Ectodermal cell (in vitro differentiated cells): Measurements from ENCODE around the gene DBR1.
"Not testable (repeated sequence)": the region's sequence is repeated elsewhere in the genome, so short reads cannot be mapped to it uniquely, and the experiment has no call there.

Experiments used
- H3K27ac ChIP-seq: 2 replicates; pipeline ENCODE4 v1.7.0; 2013; ENCODE audit warnings: mild to moderate bottlenecking, low read depth, low read length; ENCODE audit not compliant: insufficient read depth, poor library complexity, severe bottlenecking
- H3K27me3 ChIP-seq: 2 replicates; pipeline ENCODE4 v1.7.0; 2013; ENCODE audit warnings: mild to moderate bottlenecking, low read length; ENCODE audit not compliant: insufficient read depth, control insufficient read depth, poor library complexity, severe bottlenecking
- H3K36me3 ChIP-seq: one replicate; pipeline ENCODE4 v1.7.0; 2013; ENCODE audit warnings: low read length; ENCODE audit not compliant: control insufficient read depth, insufficient read depth
- H3K4me1 ChIP-seq: one replicate; pipeline ENCODE4 v1.7.0; 2013; ENCODE audit warnings: low read length; ENCODE audit not compliant: control insufficient read depth, insufficient read depth
- H3K4me3 ChIP-seq: 2 replicates; pipeline ENCODE4 v1.7.0; 2013; ENCODE audit warnings: low read depth, low read length, control low read depth; ENCODE audit not compliant: insufficient read depth
- H3K9me3 ChIP-seq: 2 replicates; pipeline ENCODE4 v1.7.0; 2013; ENCODE audit warnings: mild to moderate bottlenecking, low read length, moderate library complexity; ENCODE audit not compliant: control insufficient read depth
- WGBS, 2 experiments: methylation state at CpG; one replicate each; pipeline ENCODE4 v1.1.7; 2013; ENCODE audit warnings: missing lambda C conversion rate in 2 of 2; 5-methylcytosine and 5-hydroxymethylcytosine counted together

Gene DBR1

DNA sequence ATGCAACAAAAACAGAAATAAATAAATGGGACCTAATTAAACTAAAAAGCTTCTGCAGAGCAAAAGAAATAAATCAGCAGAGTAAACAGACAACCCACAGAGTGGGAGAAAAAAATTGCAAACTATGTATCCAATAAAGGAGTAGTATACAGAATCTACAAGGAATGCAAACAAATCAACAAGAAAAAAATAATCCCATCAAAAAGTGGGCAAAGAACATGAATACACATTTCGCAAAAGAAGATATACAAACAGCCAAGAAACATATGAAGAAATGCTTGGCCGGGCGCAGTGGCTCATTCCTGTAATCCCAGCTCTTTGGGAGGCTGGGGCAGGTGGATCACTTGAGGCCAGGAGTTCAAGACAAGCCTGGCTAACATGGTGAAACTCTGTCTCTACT is 32.5 kb downstream of the DBR1 start:
- H3K36me3 ChIP-seq, H3K4me3 ChIP-seq, H3K27me3 ChIP-seq, H3K4me1 ChIP-seq, H3K27ac ChIP-seq, H3K9me3 ChIP-seq: not testable (repeated sequence)
- 82 to 90% methylated on average over 3 of the region's 3 CpGs for WGBS, 2 experiments

DNA sequence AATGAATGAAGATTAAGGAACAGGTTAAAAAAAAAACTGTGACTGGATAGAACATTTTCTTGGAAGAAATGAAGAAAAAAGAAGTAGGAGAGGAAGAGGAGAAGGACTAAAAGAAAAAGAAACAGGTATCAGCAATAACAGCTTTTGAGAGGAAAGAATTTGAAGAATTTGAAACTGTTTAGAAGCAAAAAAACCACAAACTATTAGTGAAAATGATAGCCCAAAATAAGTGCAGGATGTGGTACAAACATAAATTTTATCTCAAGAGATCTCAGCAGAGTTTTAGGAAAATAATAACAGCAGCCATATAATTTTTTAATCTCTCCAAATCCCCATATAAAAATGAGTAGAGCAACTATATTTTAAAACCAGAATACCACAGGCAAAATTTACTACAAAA is 33.8 kb downstream of the DBR1 start:
- H3K27ac ChIP-seq, result no peak overlapping the region
- no peaks in the 10 kb centered on the region for H3K4me1 ChIP-seq
- no peak overlapping the region for H3K4me3 ChIP-seq
- no peaks in the 10 kb centered on the region for H3K27me3 ChIP-seq
- H3K9me3 ChIP-seq, result no peaks in the 10 kb centered on the region
- H3K36me3 ChIP-seq, result no peaks in the 10 kb centered on the region

DNA sequence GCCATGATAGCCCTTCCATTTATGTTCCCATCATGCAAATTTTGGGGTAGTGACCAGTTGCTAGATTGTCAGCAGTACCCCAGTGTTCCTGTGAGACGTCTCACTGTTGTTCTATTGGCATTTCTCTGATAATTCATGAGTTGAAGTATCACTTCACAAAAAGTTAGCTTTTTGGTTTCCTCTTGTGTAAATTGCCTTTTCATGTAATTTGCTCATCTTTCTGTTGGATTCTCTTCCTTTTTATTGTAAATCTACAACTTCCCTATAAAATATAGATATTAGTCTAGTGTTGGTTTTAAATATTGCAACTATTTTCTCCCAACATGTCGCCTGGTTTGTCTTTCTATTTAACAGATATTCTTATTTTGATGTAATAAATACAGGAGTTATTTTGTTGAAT is 35.0 kb downstream of the DBR1 start:
- H3K4me3 ChIP-seq, result no peak overlapping the region
- H3K27me3 ChIP-seq, result no peaks in the 10 kb centered on the region
- WGBS, 2 experiments, result 94 to 100% methylated on average over 1 of the region's 2 CpGs
- no peaks in the 10 kb centered on the region for H3K4me1 ChIP-seq
- H3K36me3 ChIP-seq, result no peaks in the 10 kb centered on the region
- no peaks in the 10 kb centered on the region for H3K9me3 ChIP-seq
- no peak overlapping the region for H3K27ac ChIP-seq

DNA sequence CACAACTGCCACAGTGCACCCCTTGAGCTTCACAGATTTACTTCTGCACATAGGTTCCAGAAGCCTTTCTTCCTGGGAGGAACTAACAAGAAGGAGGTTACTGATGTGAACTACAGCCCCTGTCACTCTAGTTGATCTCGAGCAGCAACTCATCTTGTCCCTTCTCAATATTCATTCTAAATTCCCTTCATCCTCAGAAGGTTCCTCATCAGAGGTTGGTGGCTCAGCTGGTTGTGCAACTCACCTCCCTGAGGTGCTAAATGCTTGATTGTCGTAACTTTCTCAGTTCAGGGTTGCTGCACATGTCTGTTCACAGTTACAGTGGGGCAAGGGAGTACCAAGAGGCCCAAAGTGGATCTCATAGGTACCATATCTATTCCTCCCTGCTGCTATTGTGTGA is 36.9 kb downstream of the DBR1 start:
- 85 to 91% methylated on average over 2 of the region's 2 CpGs for WGBS, 2 experiments
- Histone ChIP-seq H3K4me1 (no peaks in the 10 kb centered on the region), H3K4me3 (no peak overlapping the region), H3K27ac (no peak overlapping the region), H3K36me3 (no peaks in the 10 kb centered on the region), H3K27me3 (no peaks in the 10 kb centered on the region), H3K9me3 (no peaks in the 10 kb centered on the region)

DNA sequence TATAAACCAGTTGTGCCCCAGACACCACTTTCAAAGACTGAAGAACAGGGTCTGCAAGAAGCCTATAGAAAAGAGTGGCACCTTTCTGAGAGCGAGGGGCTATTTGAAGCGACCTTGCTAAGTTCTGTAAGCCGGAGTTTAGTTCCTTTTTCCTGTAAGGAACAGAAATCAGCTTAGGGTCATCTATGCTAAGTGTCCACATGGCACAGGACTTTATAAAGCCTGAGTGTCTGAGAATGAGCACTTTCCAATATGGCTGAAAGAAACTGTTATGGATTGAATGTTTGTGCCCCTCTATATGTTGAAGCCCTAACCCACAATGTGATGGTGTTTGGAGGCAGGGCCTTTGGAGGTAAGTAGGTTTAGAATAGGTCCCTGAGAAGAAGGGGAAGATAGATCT is 38.5 kb downstream of the DBR1 start:
- H3K27me3 ChIP-seq, result no peaks in the 10 kb centered on the region
- WGBS, 2 experiments, result 92 to 94% methylated on average over 3 of the region's 3 CpGs

DNA sequence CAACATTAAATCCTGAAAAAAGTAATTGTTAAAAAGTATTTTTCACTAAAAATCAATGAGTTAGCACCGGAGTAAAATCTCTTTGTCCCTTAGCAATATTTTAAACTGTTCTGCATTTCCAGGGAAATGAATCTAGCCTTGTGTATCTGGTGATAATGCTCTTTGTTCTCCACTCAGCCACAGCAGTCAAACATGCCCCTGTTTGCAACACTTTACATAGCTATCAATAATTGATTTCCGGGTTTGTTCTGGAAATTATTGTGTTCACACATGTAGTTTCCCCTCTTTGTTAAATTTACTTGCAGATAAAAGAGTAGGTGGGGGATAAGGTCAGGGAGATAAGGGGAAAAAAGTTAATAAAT is 38.9 kb downstream of the DBR1 start:
- no peaks in the 10 kb centered on the region for H3K36me3 ChIP-seq
- no peaks in the 10 kb centered on the region for H3K27me3 ChIP-seq
- H3K9me3 ChIP-seq, result no peaks in the 10 kb centered on the region
- WGBS, 2 experiments, result 97 to 100% methylated on average over 1 to 2 of the region's 2 CpGs
- H3K4me1 ChIP-seq, result no peaks in the 10 kb centered on the region
- H3K27ac ChIP-seq, result no peak overlapping the region
- no peak overlapping the region for H3K4me3 ChIP-seq

More for the DNA sequence above, 38.5 kb downstream of the DBR1 start:
- Histone ChIP-seq H3K4me3 (no peak overlapping the region), H3K9me3 (no peaks in the 10 kb centered on the region), H3K36me3 (no peaks in the 10 kb centered on the region), H3K4me1 (no peaks in the 10 kb centered on the region), H3K27ac (no peak overlapping the region)

DNA sequence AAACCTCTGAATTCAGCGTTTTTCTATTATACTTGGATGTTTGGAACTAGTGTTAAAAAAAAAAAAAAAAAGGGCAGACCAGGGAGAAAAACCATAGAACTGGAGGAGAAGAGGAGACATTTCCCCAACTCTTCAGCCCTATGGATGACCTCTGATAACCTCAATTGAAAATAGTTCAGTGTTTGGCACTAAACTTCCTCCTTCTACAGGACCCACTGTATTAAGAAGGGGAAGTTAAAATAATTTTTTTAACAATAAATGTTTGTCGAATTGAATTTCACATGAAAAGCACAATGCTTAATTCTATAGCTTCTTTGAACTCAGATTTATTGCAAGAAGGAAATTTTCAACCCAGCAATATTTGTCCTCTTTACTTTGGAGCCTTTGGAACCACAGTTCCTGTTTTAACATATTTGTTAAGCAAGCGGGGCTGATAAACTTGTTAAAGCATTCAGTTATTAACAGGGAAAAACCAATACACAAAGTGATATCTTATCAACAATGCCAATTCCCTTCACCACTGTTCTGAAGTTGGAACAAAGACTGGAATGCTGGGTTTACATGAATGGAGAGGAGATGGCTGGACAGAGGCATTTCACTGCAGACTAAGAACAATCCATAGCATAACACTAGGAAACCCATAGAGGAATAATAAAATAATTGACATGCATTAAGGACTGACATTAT is 39.4 kb downstream of the DBR1 start:
- no peaks in the 10 kb centered on the region for H3K27me3 ChIP-seq
- H3K27ac ChIP-seq, result no peak overlapping the region
- H3K4me1 ChIP-seq, result no peaks in the 10 kb centered on the region
- no peak overlapping the region for H3K4me3 ChIP-seq
- no peaks in the 10 kb centered on the region for H3K36me3 ChIP-seq
- H3K9me3 ChIP-seq, result no peaks in the 10 kb centered on the region
- 91 to 92% methylated on average over 3 of the region's 3 CpGs for WGBS, 2 experiments

DNA sequence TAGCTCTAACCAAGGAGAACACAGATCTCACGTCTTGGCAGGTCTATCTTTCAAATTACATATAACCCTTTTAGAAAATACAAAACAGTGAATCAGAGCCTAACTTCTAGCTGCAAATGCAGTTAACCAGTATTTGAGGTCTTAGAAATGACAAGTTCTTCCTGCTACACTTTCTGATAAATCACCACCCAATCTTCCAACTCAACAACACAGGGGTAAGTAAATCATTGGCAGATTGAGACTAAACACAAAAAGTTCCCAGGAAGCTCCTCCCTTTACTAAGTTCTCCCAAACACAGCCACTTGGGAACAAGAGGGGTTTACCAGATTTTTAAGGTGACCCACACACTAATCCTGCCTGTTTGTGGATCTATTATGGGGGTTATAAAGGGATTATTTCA is 42.5 kb downstream of the DBR1 start, which contains the start of gene A4GNT:
A4GNT (minus strand) TSS at position 152 of the 400 bp plus-strand sequence. CDS start 1,134 bp downstream, outside the sequence.
- 88 to 92% methylated on average over 1 of the region's 1 CpG for WGBS, 2 experiments
- Histone ChIP-seq H3K9me3 (no peaks in the 10 kb centered on the region), H3K27me3 (no peaks in the 10 kb centered on the region), H3K27ac (no peak within 1 kb of the TSS), H3K4me3 (no peak within 1 kb of the TSS), H3K4me1 (no peaks in the 10 kb centered on the region), H3K36me3 (no peaks in the 10 kb centered on the region)

DNA sequence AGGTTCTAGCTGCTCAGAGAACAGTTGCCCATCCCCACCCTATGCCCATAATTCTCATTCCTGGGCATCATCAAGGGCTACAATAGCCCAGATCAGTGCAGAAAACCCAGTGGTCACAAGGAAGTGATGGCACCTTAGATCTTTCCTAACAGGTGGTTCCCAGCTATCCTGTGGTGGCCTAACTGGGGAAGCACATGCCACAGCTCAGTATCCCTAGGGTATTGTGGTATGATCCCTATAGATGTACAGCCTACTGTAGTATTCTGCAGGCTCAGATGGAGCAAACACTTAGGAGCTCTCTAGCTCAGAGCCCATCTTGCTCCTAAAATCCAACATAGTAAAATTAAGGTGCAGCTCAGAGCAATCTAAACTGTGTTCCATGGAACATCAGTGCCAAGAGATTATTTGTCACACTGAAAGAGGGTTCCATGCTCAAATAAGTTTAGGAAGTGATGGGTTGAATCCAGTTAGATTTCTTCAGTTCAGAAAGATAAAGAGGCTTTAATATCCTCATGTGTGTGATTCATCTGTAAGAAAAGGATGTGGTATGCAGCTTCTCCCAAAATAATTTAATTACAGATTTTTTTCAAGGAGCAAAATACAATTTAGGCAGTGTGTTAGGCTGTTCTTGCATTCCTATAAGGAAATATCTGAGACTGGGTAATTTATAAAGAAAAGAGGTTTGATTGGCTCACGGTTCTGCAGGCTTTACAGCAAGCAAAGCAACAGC is 46.9 kb downstream of the DBR1 start:
- Histone ChIP-seq H3K4me3 (no peak overlapping the region), H3K4me1 (no peaks in the 10 kb centered on the region), H3K27me3 (no peaks in the 10 kb centered on the region), H3K9me3 (no peaks in the 10 kb centered on the region), H3K36me3 (no peaks in the 10 kb centered on the region), H3K27ac (no peak overlapping the region)
- WGBS, 2 experiments, result 92 to 94% methylated on average over 1 of the region's 1 CpG

DNA sequence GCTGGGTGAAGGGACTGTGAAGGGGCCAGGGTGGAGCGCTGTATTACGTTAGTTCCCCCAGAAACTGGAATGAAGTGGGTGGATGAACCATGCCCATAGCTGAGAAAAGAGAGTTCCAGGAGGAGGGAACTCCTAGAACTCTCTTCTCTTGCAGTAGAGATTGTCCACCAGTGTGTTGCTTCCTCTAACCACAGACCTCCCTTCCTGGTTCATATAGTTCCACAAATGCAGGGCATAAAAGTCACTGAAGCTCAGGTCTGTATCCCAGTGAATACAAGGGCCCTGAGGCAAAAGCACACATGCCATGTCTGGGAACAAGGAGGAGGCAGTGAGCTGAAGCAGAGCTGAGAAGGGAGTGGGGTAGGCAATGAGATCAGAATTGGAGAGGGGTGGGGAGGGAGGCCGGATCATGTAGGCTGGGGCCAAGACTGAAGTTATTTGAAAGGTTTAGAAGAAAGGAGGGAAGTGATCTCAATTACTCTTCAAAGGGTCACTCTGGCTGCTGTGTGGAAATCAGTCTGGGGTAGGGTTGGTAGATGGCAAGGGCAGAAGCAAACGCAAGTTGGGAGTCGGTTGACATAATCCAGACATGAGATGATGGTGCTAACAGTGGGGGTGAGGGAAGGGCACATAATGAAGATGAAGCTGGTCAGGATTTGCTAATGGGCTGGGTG is 49.0 kb downstream of the DBR1 start:
- H3K4me3 ChIP-seq, result no peak overlapping the region
- H3K4me1 ChIP-seq, result no peaks in the 10 kb centered on the region
- WGBS, 2 experiments, result 85 to 88% methylated on average over 5 of the region's 5 CpGs
- H3K36me3 ChIP-seq, result no peaks in the 10 kb centered on the region
- no peaks in the 10 kb centered on the region for H3K9me3 ChIP-seq
- H3K27ac ChIP-seq, result no peak overlapping the region
- H3K27me3 ChIP-seq, result no peaks in the 10 kb centered on the region
